Sigmoid colon (tissue), 4 donors: Measurements from ENCODE around the gene NUTM2G.
"Not testable (repeated sequence)": the region's sequence is repeated elsewhere in the genome, so short reads cannot be mapped to it uniquely, and the experiment has no call there.

ENCODE experiments used
- EP300 ChIP-seq, 4 donors: sonication (generic); formaldehyde crosslinking; IDR thresholded peaks; one replicate each; pipeline ENCODE4 v1.6.1; 2017; ENCODE audit warnings: antibody characterized with exemption in 4 of 4
- POLR2A ChIP-seq, 2 donors: fragments of 450-650 bp; IDR thresholded peaks; one replicate each; pipeline ENCODE4 v1.6.1; 2016; ENCODE audit warnings: antibody characterized with exemption in 2 of 2, mild to moderate bottlenecking in 2 of 2, moderate library complexity in 2 of 2
- POLR2AphosphoS5 ChIP-seq, 4 donors: sonication (generic); formaldehyde crosslinking; IDR thresholded peaks; one replicate each; pipeline ENCODE4 v1.6.1; 2017; ENCODE audit warnings: antibody characterized with exemption in 4 of 4
- TF ChIP-seq, protein P1 (sequence below), 4 experiments: fragments of 450-650 bp in 3 of 4; fragments of 200-600 bp in 1 of 4; IDR thresholded peaks; one replicate each; pipeline ENCODE4 v1.5.1; 2016 to 2019; ENCODE audit warnings: antibody characterized with exemption in 4 of 4, mild to moderate bottlenecking in 3 of 4, moderate library complexity in 2 of 4

DNA sequence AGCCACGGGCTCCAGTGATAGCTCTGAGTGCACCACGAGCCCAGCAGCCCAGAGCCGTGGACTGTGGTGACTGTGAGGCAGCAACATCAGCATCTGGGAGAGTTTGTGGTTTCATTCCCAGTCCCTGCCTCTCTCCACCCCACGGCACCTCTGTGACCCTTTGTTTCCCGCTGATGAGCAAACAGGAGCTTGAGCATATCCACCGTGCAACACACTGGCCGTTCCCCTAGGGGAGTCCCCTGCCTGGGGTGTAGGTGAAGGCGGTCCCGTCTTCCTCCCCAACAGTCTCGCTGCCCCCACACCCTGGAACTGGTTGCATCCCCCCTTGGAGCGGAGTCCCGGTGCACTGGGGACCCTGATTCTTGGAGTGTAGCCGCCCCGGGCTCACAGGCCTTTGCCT is 5.5 kb downstream of the NUTM2G start:
- TF ChIP-seq, protein P1, sequence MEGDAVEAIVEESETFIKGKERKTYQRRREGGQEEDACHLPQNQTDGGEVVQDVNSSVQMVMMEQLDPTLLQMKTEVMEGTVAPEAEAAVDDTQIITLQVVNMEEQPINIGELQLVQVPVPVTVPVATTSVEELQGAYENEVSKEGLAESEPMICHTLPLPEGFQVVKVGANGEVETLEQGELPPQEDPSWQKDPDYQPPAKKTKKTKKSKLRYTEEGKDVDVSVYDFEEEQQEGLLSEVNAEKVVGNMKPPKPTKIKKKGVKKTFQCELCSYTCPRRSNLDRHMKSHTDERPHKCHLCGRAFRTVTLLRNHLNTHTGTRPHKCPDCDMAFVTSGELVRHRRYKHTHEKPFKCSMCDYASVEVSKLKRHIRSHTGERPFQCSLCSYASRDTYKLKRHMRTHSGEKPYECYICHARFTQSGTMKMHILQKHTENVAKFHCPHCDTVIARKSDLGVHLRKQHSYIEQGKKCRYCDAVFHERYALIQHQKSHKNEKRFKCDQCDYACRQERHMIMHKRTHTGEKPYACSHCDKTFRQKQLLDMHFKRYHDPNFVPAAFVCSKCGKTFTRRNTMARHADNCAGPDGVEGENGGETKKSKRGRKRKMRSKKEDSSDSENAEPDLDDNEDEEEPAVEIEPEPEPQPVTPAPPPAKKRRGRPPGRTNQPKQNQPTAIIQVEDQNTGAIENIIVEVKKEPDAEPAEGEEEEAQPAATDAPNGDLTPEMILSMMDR (IDR thresholded peaks at IDR 0.05) = not testable (repeated sequence)
- TF ChIP-seq EP300, POLR2A, POLR2AphosphoS5 (IDR thresholded peaks at IDR 0.05): not testable (repeated sequence)
